Mesothelial cell of epicardium (in vitro differentiated cells): ENCODE measurements around the gene TLCD3A. TPM values are rescaled to one million over a fixed set of nuclear protein-coding genes. Genes with fewer than 3 reads are reported as not detected.
A peak's percentile ranks its signal among the peaks of the same experiment; 100 is the strongest.
"Not testable (repeated sequence)": the region's sequence is repeated elsewhere in the genome, so short reads cannot be mapped to it uniquely, and the experiment has no call there.

ENCODE experiments used
- DNase-seq, 2 experiments: peaks; one replicate each; pipeline ENCODE4 v3.0.0; 2021; ENCODE audit warnings: low spot score in 2 of 2; ENCODE audit not compliant: unreplicated experiment in 2 of 2
- H3K27ac Mint-ChIP-seq: 2 replicates; pipeline ENCODE4 v1.8.0; 2021; ENCODE audit warnings: mixed read lengths
- H3K27me3 Mint-ChIP-seq: 2 replicates; pipeline ENCODE4 v1.8.0; 2021; ENCODE audit warnings: low read depth, mixed read lengths
- H3K36me3 Mint-ChIP-seq: 2 replicates; pipeline ENCODE4 v1.8.0; 2021; ENCODE audit warnings: mixed read lengths
- H3K4me1 Mint-ChIP-seq: 2 replicates; pipeline ENCODE4 v1.8.0; 2021; ENCODE audit warnings: mixed read lengths
- H3K4me3 Mint-ChIP-seq: 2 replicates; pipeline ENCODE4 v1.8.0; 2021; ENCODE audit warnings: mild to moderate bottlenecking, moderate library complexity, mixed read lengths
- H3K9me3 Mint-ChIP-seq: 2 replicates; pipeline ENCODE4 v1.8.0; 2021; ENCODE audit warnings: mixed read lengths
- total RNA-seq: library from RNA; stranded (reverse); gene quantifications from 3 replicates; pipeline ENCODE4 v1.2.1, GENCODE V29; 2021
- TF ChIP-seq, protein P1 (sequence below): fragments of 200-600 bp; sonication (generic); IDR thresholded peaks from one replicate; pipeline ENCODE4 v1.5.0; 2021; ENCODE audit warnings: antibody characterized with exemption; ENCODE audit not compliant: unreplicated experiment

Gene TLCD3A
- total RNA-seq, 1 donor from 2014 or later, result 27.7 TPM

DNA sequence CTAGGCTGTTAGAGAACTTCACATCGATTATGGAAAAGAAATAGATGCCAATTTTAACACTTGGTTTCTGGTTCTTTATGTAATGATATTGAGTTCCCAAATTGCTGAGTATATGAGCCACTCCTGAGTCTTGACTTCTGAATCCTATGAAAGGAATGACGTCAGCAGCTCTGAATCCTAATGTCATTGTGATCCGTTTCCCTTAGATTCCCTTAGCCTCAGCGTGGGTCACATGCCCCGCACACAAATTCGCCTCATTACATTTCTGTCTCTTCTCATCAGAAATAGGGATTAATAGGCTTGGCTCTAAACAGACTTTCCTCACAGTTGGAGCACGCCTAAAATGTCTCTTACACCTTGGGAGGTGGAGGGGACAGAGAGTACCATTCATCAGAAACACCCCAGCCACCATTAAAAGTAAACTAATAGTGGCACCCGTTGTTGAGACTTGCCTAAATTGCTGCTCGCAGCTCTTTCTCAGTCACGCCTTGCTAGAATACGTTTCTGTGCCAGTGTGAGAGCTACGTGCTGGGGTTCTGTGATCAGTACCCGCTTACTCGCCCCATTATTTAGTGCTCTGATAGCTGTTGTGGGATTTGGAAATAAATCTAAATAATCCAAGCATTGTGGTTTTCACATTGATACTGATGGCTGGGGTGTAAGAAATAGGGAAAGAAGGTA, 56.9 kb downstream of the TLCD3A start:
- TF ChIP-seq, protein P1, sequence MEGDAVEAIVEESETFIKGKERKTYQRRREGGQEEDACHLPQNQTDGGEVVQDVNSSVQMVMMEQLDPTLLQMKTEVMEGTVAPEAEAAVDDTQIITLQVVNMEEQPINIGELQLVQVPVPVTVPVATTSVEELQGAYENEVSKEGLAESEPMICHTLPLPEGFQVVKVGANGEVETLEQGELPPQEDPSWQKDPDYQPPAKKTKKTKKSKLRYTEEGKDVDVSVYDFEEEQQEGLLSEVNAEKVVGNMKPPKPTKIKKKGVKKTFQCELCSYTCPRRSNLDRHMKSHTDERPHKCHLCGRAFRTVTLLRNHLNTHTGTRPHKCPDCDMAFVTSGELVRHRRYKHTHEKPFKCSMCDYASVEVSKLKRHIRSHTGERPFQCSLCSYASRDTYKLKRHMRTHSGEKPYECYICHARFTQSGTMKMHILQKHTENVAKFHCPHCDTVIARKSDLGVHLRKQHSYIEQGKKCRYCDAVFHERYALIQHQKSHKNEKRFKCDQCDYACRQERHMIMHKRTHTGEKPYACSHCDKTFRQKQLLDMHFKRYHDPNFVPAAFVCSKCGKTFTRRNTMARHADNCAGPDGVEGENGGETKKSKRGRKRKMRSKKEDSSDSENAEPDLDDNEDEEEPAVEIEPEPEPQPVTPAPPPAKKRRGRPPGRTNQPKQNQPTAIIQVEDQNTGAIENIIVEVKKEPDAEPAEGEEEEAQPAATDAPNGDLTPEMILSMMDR, result no peak
- Mint-ChIP-seq H3K4me3 (no peak overlapping the region), H3K27me3 (no peaks in the 10 kb centered on the region), H3K4me1 (peaks cover 14% of the 10 kb centered on the region), H3K27ac (peak overlapping the region; percentile 84), H3K9me3 (no peaks in the 10 kb centered on the region), H3K36me3 (peaks cover 6% of the 10 kb centered on the region)
- no peak for DNase-seq

DNA sequence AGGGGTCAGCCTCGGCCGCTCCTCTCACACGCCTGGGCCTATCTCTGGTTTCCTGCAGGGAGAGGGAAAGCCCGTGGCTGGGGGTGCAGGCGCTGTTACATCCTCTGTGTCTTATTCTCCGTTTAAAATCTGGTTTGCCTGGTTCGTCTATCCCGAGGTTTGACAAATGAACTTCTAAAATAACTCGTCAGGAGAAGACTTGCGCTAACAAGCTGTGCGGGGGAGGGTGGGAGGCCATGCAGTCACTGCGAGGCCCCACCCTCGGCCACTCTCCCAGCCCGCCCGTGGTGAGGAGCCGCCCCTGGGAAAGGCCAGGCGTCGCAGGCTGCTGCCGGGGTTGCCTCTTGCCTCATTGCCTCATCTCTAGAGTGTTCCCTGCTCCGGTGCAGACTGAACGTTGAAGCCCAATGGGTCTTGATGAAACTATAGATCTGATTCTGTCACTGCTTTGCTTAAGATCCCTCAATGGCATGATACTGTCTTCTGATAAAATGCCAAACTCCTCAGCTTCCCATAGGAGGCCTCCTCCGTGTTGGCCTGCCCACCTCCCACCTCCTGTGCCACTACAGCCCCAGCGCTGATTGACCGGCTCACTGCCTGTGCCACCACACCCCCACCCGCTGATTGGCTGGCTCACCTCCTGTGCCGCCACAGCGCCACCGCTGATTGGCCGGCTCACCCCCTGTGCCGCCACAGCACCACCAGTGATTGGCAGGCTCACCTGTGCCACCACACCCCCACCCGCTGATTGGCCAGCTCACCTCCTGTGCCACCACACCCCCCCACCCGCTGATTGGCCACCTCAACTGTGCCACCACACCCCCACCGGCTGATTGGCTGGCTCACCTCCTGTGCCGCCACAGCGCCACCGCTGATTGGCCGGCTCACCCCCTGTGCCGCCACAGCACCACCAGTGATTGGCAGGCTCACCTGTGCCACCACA, 57.8 kb downstream of the TLCD3A start:
- Mint-ChIP-seq H3K4me1 (peaks cover 18% of the 10 kb centered on the region), H3K27ac (peak overlapping the region; percentile 84)
- not testable (repeated sequence) for H3K36me3 Mint-ChIP-seq, H3K4me3 Mint-ChIP-seq, H3K9me3 Mint-ChIP-seq, H3K27me3 Mint-ChIP-seq
- peak in 1 of 2 experiments; percentile 56 for DNase-seq

DNA sequence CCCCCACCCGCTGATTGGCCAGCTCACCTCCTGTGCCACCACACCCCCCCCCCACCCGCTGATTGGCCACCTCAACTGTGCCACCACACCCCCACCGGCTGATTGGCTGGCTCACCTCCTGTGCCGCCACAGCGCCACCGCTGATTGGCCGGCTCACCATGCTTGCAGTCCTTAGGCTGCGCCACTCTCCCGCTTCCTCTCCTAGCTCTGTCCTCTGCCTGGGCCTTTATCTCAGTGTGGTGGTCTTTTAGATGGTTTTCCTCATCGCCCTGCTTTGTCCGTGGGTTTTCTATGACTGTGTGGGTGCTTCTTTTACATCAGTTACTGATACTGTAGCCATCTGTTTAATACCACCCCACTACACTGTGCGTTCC, 58.5 kb downstream of the TLCD3A start:
- H3K4me3 Mint-ChIP-seq, H3K9me3 Mint-ChIP-seq, DNase-seq, H3K27me3 Mint-ChIP-seq, H3K36me3 Mint-ChIP-seq: not testable (repeated sequence)
- H3K27ac Mint-ChIP-seq, result peak overlapping the region; percentile 44
- H3K4me1 Mint-ChIP-seq, result peaks cover 18% of the 10 kb centered on the region

DNA sequence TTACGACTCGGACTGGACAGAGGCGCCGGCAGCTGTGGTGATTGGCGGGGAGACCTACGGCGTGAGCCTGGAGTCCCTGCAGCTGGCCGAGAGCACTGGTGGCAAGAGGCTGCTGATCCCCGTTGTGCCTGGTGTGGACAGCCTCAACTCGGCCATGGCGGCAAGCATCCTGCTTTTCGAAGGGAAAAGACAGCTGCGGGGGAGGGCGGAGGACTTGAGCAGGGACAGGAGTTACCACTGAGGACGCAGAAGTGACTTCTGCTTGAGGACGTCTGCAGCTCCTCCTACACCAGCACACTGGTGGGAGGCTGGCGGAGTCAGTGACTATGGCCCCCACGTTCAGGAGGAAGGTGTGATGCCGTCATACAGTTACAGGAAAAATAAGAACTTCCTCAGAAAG, 59.4 kb downstream of the TLCD3A start:
- TF ChIP-seq, protein P1, result no peak
- peaks cover 9% of the 10 kb centered on the region for H3K36me3 Mint-ChIP-seq
- no peak overlapping the region for H3K4me3 Mint-ChIP-seq
- H3K9me3 Mint-ChIP-seq, result no peaks in the 10 kb centered on the region
- no peak for DNase-seq
- peaks cover 18% of the 10 kb centered on the region for H3K4me1 Mint-ChIP-seq
- no peaks in the 10 kb centered on the region for H3K27me3 Mint-ChIP-seq
- H3K27ac Mint-ChIP-seq, result no peak overlapping the region

DNA sequence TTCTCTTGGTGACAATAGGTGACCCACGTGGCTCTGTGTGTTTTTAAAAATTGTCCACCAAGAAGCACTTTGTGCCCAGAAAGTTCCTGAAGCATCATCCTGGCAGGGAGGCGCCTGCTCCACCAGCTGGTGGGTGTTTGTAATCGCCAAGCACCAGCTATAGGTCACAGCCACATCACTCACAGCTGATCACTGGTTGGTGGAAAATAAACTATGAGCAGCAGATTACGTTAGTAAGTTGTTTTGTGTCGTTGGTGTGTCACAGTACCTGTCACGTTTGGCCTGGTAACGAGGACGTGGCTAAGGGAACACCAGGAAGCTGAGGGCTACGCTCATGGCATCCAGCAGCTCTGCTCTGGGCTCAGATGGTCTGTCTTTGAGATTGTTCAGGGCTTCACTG, 59.9 kb downstream of the TLCD3A start:
- DNase-seq, result no peak
- TF ChIP-seq, protein P1, result no peak

More for the DNA sequence above, 59.9 kb downstream of the TLCD3A start:
- Mint-ChIP-seq H3K9me3 (no peaks in the 10 kb centered on the region), H3K4me1 (peaks cover 18% of the 10 kb centered on the region), H3K36me3 (peaks cover 9% of the 10 kb centered on the region), H3K27ac (peak overlapping the region; percentile 53), H3K27me3 (no peaks in the 10 kb centered on the region), H3K4me3 (no peak overlapping the region)

Other genes starting within 250 kb of the TLCD3A start
- gene VPS53, start 17.8 kb upstream of the TLCD3A start, total RNA-seq, result 73.7 to 79.7 TPM (median 76.2 TPM) in 3 replicates
- 28.6 to 35.8 TPM (median 35.4 TPM) in 3 replicates for gene GEMIN4, start 19.7 kb downstream of the TLCD3A start, total RNA-seq
- gene GLOD4, start 49.7 kb downstream of the TLCD3A start, total RNA-seq, result 72.1 to 77.2 TPM (median 76.9 TPM) in 3 replicates
- 13.5 to 18.9 TPM (median 16.5 TPM) in 3 replicates for gene MRM3, start 49.8 kb downstream of the TLCD3A start, total RNA-seq
- 99.1 to 107 TPM (median 106 TPM) in 3 replicates for gene NXN, start 247.2 kb downstream of the TLCD3A start, total RNA-seq